Endothelial cell of umbilical vein (primary cell): ENCODE measurements around the gene FOXP1. TPM values are rescaled to one million over a fixed set of nuclear protein-coding genes. Genes with fewer than 3 reads are reported as not detected.

Source experiments
- BruUV-seq: library from RNA; stranded (reverse); fragments of 400-500 nt; replicated peaks from 2 replicates; lab custom pipeline; 2021; lab: Mats Ljungman, UMichigan
- CTCF ChIA-PET: fragments of 300-600, 350-600 bp; sonication (Branson Sonifier 250); formaldehyde crosslinking; loops from one replicate; lab custom pipeline; 2021; ENCODE audit warnings: antibody characterized with exemption, inconsistent platforms; lab: Charles Lee
- POLR2A ChIA-PET: fragments of 300-600, 350-600 bp; sonication (Branson Sonifier 250); formaldehyde crosslinking; loops from one replicate; lab custom pipeline; 2021; ENCODE audit warnings: antibody characterized with exemption, inconsistent platforms; lab: Charles Lee
- DNase-seq: peaks from one replicate; pipeline ENCODE4 v3.0.0-alpha.2; 2011; ENCODE audit warnings: low read depth, low spot score
- FAIRE-seq: peaks from 2 replicates; lab custom pipeline; 2011; peaks lifted over from hg19 to GRCh38; lab: Jason Lieb, UNC
- H2AFZ ChIP-seq: 2 replicates; pipeline ENCODE4 v1.6.0; 2012; ENCODE audit warnings: low read depth, low read length, control low read depth, inconsistent platforms
- H3K27ac ChIP-seq: 2 replicates; pipeline ENCODE4 v1.5.1; 2011; ENCODE audit warnings: low read depth, mild to moderate bottlenecking, control low read depth, low read length, moderate library complexity; ENCODE audit not compliant: insufficient read depth
- H3K27me3 ChIP-seq, 2 experiments: 2 replicates each; pipeline versions ENCODE4 v1.6.0 to v1.6.1; 2011; ENCODE audit warnings: low read length in 2 of 2, mixed read lengths in 1 of 2; ENCODE audit not compliant: control insufficient read depth in 2 of 2, insufficient read depth in 2 of 2
- H3K36me3 ChIP-seq, 2 experiments: 2 replicates in 1 of 2; 3 replicates in 1 of 2; pipeline ENCODE4 v1.5.1; 2011; ENCODE audit warnings: low read length in 2 of 2, mild to moderate bottlenecking in 1 of 2, moderate library complexity in 1 of 2; ENCODE audit not compliant: control insufficient read depth in 2 of 2, insufficient read depth in 2 of 2; ENCODE audit errors: extremely low read depth in 1 of 2
- H3K4me1 ChIP-seq: 3 replicates; pipeline ENCODE4 v1.5.1; 2011; ENCODE audit warnings: mild to moderate bottlenecking, low read length; ENCODE audit not compliant: control insufficient read depth, insufficient read depth; ENCODE audit errors: extremely low read depth
- H3K4me2 ChIP-seq: 2 replicates; pipeline ENCODE4 v1.6.1; 2011; ENCODE audit warnings: low read length, control low read depth, mixed read lengths; ENCODE audit not compliant: insufficient read depth
- H3K4me3 ChIP-seq, 3 experiments: fragments of 200-600 bp in 1 of 3; sonication (generic), shearing (Covaris generic) in 1 of 3; replicated peaks in 1 of 3; 2 replicates each; pipeline ENCODE4 v1.5.1; 2011 to 2016; ENCODE audit warnings: control low read depth in 3 of 3, low read length in 3 of 3, mild to moderate bottlenecking in 2 of 3, inconsistent platforms in 1 of 3, low read depth in 1 of 3, moderate library complexity in 1 of 3; ENCODE audit not compliant: insufficient read depth in 1 of 3
- H3K79me2 ChIP-seq: 2 replicates; pipeline ENCODE4 v1.6.0; 2012; ENCODE audit warnings: low read length, inconsistent platforms; ENCODE audit not compliant: control insufficient read depth, insufficient read depth
- H3K9ac ChIP-seq: replicated peaks from 2 replicates; pipeline ENCODE3; 2011; ENCODE audit warnings: low read length, control low read depth; ENCODE audit not compliant: insufficient read depth; ENCODE audit errors: extremely low read depth
- H3K9me1 ChIP-seq: replicated peaks from 3 replicates; pipeline ENCODE4 v1.6.0; 2011; ENCODE audit warnings: mild to moderate bottlenecking, low read length; ENCODE audit not compliant: control insufficient read depth, insufficient read depth; ENCODE audit errors: extremely low read depth
- H3K9me3 ChIP-seq: replicated peaks from 2 replicates; pipeline ENCODE4 v1.5.1; 2012; ENCODE audit warnings: low read length, inconsistent platforms; ENCODE audit not compliant: control insufficient read depth, insufficient read depth
- H4K20me1 ChIP-seq: replicated peaks from 2 replicates; pipeline ENCODE3; 2011; ENCODE audit warnings: mild to moderate bottlenecking, low read length; ENCODE audit not compliant: control insufficient read depth, insufficient read depth; ENCODE audit errors: extremely low read depth
- CTCF ChIP-seq, 2 donors: IDR thresholded peaks; 1 replicate in 1 of 2; 2 replicates in 1 of 2; pipeline ENCODE4 v1.5.1; 2011; ENCODE audit warnings: low read length in 2 of 2, mild to moderate bottlenecking in 2 of 2, moderate library complexity in 2 of 2, control low read depth in 1 of 2, inconsistent platforms in 1 of 2, low read depth in 1 of 2; ENCODE audit not compliant: insufficient read depth in 1 of 2; ENCODE audit errors: extremely low read depth in 1 of 2
- EZH2 ChIP-seq: IDR thresholded peaks from 2 replicates; pipeline ENCODE4 v1.6.1; 2012; ENCODE audit warnings: borderline replicate concordance, low read depth, mild to moderate bottlenecking, moderate library complexity, low read length, inconsistent platforms; ENCODE audit not compliant: severe bottlenecking
- FOS ChIP-seq: IDR thresholded peaks from 2 replicates; pipeline ENCODE4 v1.6.1; 2011; ENCODE audit warnings: mild to moderate bottlenecking, low read length, moderate library complexity, borderline replicate concordance; ENCODE audit not compliant: insufficient read depth
- GATA2 ChIP-seq: IDR thresholded peaks from 2 replicates; pipeline ENCODE4 v1.7.0; 2011; ENCODE audit warnings: low read depth, mild to moderate bottlenecking, moderate library complexity, mixed read lengths, low read length; ENCODE audit not compliant: insufficient read length, insufficient read depth
- JUN ChIP-seq: IDR thresholded peaks from 2 replicates; pipeline ENCODE4 v1.6.1; 2011; ENCODE audit warnings: borderline replicate concordance, low read depth; ENCODE audit not compliant: insufficient read length, insufficient read depth
- MAX ChIP-seq: IDR thresholded peaks from 2 replicates; pipeline ENCODE4 v1.6.1; 2011; ENCODE audit not compliant: insufficient read depth, insufficient read length
- MYC ChIP-seq: IDR thresholded peaks from one replicate; pipeline ENCODE4 v1.6.1; 2011; ENCODE audit warnings: mild to moderate bottlenecking, low read depth, low read length
- POLR2A ChIP-seq: IDR thresholded peaks from 2 replicates; pipeline ENCODE4 v1.6.1; 2012; ENCODE audit warnings: low read depth, mild to moderate bottlenecking, control low read depth, low read length
- POLR2AphosphoS5 ChIP-seq: IDR thresholded peaks from 2 replicates; pipeline ENCODE4 v1.6.1; 2012; ENCODE audit warnings: low read depth, mild to moderate bottlenecking, control low read depth, low read length, moderate library complexity; ENCODE audit not compliant: insufficient read depth
- dilution Hi-C: fragments of 300-500 bp; cut with MboI; formaldehyde crosslinking; loops from one replicate; pipeline ENCODE4 v1.15.0; 2019; ENCODE audit warnings: low sequenced_read_pairs; ENCODE audit not compliant: extremely low pct_ligation_motif_present
- intact Hi-C: fragments of 100-400 bp; cut with micrococcal nuclease; formaldehyde crosslinking; loops from one replicate; pipeline ENCODE4 v1.10.0; 2022
- polyA plus RNA-seq, 4 experiments: library from polyadenylated mRNA; depleted of rRNA in 3 of 4; stranded (reverse) in 3 of 4; unstranded in 1 of 4; fragments of >200 nt; gene quantifications; 2 replicates each; pipeline versions ENCODE4 v1.2.1 to v1.2.3, GENCODE V29; 2011 to 2012; ENCODE audit warnings: missing spikeins in 1 of 4
- total RNA-seq: library from RNA; stranded (reverse); gene quantifications from 2 replicates; pipeline ENCODE4 v1.2.3, GENCODE V29; 2021

The FOXP1 gene
- total and polyA plus RNA-seq, 2 donors (not counting 3 experiments of a cell fraction or from before 2014, with no cell fraction given) = 41.0 to 107 TPM

DNA sequence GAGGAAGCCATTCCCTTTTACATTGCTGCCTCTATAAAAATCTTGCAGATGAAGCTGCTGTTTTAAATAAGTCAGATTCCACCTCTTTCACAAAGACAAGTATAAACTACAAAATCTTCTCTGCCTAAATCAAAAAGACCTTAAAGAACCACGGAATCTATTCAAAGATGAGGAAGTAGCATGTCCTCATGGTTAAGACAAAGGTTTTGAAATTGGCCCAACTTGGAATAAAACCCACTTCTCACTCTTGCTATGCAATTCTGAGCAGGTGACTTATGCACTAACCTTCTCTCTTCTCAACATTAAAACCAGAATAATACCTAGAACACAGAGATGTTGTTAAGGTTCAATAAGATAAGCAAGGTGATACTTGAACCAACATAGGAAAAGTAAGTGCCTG lies 97.6 kb downstream of the FOXP1 start:
- no peaks in the 10 kb centered on the region for H3K79me2 ChIP-seq
- H3K36me3 ChIP-seq = no peaks in the 10 kb centered on the region
- intact Hi-C loops (no loop called here), dilution Hi-C loops (no loop called here)
- H3K9me1 ChIP-seq = no peaks in the 10 kb centered on the region
- H3K9ac ChIP-seq = no peak overlapping the region
- FAIRE-seq (no peak), DNase-seq (no peak)
- no peaks in the 10 kb centered on the region for H4K20me1 ChIP-seq
- no peak overlapping the region for H3K4me2 ChIP-seq
- no peaks in the 10 kb centered on the region for H3K27me3 ChIP-seq
- no peak overlapping the region for H3K4me3 ChIP-seq
- TF ChIP-seq CTCF (IDR thresholded peaks at IDR 0.05; ENCODE audit: extremely low read depth in 1 of 2, insufficient read depth in 1 of 2, low read depth in 1 of 2, low read length in 2 of 2) (no peak), FOS (no peak), MAX (no peak), MYC (no peak), EZH2 (no peak), POLR2A (no peak), GATA2 (no peak), POLR2AphosphoS5 (no peak), JUN (no peak)
- H3K9me3 ChIP-seq = no peaks in the 10 kb centered on the region
- CTCF ChIA-PET = no interaction called here
- BruUV-seq = no TSS peak
- no peak overlapping the region for H2AFZ ChIP-seq
- POLR2A ChIA-PET = interaction anchor here (0.7 kb wide), 1 partner anchor 13 kb away, joined by 3 read pairs; no protein-coding TSS in a partner anchor
- H3K4me1 ChIP-seq = no peaks in the 10 kb centered on the region
- H3K27ac ChIP-seq = no peak overlapping the region
